ENCODE results near the gene MPO. TPM values are rescaled to one million over a fixed set of nuclear protein-coding genes. Genes with fewer than 3 reads are reported as not detected.

MPO gene
- total RNA-seq, 1 experiment from 2014 or later: not detected

DNA sequence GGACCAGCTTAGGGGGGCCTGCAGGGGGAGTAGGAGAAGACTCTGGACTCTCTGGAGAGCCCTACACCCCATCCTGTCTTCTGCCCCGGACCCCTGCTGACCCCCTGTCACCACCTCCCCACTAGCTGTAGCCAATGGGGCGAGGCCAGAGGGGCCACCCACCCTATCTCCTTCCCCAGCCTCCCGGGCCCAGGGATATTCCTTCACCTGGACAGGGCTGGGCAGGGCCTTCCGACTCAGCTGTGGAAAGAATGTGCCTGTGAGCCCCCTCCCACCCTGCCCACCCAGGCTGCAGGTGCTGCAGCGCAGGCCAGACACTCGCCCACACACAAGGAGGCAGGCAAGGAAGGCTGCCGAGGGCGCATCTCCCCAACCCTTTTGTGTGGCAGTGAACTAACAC lies 24.9 kb upstream of the MPO start:
- peaks cover 11% of the 10 kb centered on the region for H3K4me1 Mint-ChIP-seq
- no peak overlapping the region for H3K27ac Mint-ChIP-seq
- ChIA-PET POLR2A (no interaction called here), CTCF (interaction anchor here (0.9 to 7.1 kb wide), 10 partner anchors 11 to 208 kb away, joined by 3 to 97 read pairs (median 4); no protein-coding TSS in a partner anchor)
- H3K9me3 Mint-ChIP-seq: no peaks in the 10 kb centered on the region
- TF ChIP-seq GRHL2 (CRISPR knock-in tag; IDR thresholded peaks at IDR 0.05; ENCODE audit: insufficient replicate concordance, severe bottlenecking): no peak
- no peak for TF ChIP-seq ZNF232 (CRISPR knock-in tag; IDR thresholded peaks at IDR 0.05)
- no peak for TF ChIP-seq ZNF121 (CRISPR knock-in tag; IDR thresholded peaks at IDR 0.05)
- no peak for TF ChIP-seq KAT7 (CRISPR knock-in tag; IDR thresholded peaks at IDR 0.05; ENCODE audit: borderline replicate concordance)
- TF ChIP-seq TEAD1 (CRISPR knock-in tag; IDR thresholded peaks at IDR 0.05): no peak
- TF ChIP-seq SMAD4 (CRISPR knock-in tag; IDR thresholded peaks at IDR 0.05): no peak
- TF ChIP-seq EMX1 (CRISPR knock-in tag; IDR thresholded peaks at IDR 0.05): no peak
- TF ChIP-seq ZNF263 (CRISPR knock-in tag; IDR thresholded peaks at IDR 0.05; ENCODE audit: low read depth): no peak
- no peak for TF ChIP-seq ZNF138 (CRISPR knock-in tag; conservative IDR thresholded peaks at IDR 0.05)
- TF ChIP-seq, protein P1, sequence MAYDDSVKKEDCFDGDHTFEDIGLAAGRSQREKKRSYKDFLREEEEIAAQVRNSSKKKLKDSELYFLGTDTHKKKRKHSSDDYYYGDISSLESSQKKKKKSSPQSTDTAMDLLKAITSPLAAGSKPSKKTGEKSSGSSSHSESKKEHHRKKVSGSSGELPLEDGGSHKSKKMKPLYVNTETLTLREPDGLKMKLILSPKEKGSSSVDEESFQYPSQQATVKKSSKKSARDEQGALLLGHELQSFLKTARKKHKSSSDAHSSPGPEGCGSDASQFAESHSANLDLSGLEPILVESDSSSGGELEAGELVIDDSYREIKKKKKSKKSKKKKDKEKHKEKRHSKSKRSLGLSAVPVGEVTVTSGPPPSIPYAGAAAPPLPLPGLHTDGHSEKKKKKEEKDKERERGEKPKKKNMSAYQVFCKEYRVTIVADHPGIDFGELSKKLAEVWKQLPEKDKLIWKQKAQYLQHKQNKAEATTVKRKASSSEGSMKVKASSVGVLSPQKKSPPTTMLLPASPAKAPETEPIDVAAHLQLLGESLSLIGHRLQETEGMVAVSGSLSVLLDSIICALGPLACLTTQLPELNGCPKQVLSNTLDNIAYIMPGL (CRISPR knock-in tag; IDR thresholded peaks at IDR 0.05): no peak
- TF ChIP-seq FOXJ3 (CRISPR knock-in tag; IDR thresholded peaks at IDR 0.05; ENCODE audit: borderline replicate concordance): no peak
- TF ChIP-seq, protein P2, sequence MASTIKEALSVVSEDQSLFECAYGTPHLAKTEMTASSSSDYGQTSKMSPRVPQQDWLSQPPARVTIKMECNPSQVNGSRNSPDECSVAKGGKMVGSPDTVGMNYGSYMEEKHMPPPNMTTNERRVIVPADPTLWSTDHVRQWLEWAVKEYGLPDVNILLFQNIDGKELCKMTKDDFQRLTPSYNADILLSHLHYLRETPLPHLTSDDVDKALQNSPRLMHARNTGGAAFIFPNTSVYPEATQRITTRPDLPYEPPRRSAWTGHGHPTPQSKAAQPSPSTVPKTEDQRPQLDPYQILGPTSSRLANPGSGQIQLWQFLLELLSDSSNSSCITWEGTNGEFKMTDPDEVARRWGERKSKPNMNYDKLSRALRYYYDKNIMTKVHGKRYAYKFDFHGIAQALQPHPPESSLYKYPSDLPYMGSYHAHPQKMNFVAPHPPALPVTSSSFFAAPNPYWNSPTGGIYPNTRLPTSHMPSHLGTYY (CRISPR knock-in tag; IDR thresholded peaks at IDR 0.05): no peak
- TF ChIP-seq, protein P3, sequence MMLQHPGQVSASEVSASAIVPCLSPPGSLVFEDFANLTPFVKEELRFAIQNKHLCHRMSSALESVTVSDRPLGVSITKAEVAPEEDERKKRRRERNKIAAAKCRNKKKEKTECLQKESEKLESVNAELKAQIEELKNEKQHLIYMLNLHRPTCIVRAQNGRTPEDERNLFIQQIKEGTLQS (CRISPR knock-in tag; conservative IDR thresholded peaks at IDR 0.05): no peak
- TF ChIP-seq GTF2I (CRISPR knock-in tag; conservative IDR thresholded peaks at IDR 0.05): no peak
- no peak for TF ChIP-seq FOXP1 (CRISPR knock-in tag; IDR thresholded peaks at IDR 0.05; ENCODE audit: borderline replicate concordance)
- no peaks in the 10 kb centered on the region for H3K36me3 Mint-ChIP-seq
- no peak for DNase-seq (ENCODE audit: low spot score)
- no peak overlapping the region for H3K4me3 Mint-ChIP-seq
- ATAC-seq: no peak
- no peaks in the 10 kb centered on the region; the same call in 1 of the 2 replicates for H3K27me3 Mint-ChIP-seq (ENCODE audit: low read depth)

DNA sequence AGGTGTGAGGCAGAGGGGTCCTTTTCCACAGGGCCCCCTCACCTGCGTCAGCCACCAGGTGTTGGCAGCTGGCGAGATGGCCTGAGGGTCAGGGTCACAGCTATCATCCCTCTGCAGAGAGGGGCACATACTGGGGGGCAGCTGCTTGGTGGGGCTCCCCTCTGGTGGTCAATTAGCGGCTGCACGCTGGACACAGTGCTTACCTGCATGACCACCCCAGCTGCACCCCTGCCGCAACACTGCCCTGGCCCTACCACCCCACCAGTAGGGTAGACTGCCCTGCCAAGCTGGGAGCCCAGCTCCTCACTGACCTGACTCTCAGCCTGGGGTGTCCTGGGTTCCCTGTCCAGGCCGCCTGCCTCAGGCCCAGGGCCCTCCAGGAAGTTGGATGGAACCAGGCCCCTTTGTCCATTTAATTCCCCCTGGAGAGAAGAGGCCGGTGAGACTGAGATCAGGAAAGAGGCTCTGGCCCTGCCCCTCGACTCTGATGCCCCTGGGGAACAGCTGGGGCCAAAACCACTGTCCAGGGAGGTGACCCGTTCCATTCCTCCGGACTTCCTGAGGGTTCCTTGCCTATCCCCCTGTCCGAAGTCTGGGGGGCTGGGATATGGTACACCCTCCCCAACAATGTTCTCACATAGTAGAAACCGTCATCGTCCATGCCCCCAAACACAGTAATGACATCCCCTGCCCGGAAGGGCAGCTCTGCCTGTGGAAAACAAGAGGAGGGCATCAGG lies 24.2 kb upstream of the MPO start:
- DNase-seq (ENCODE audit: low spot score) (no peak), ATAC-seq (no peak)
- Mint-ChIP-seq H3K9me3 (no peaks in the 10 kb centered on the region), H3K36me3 (no peaks in the 10 kb centered on the region), H3K27me3 (ENCODE audit: low read depth) (no peaks in the 10 kb centered on the region; the same call in 1 of the 2 replicates), H3K4me3 (no peak overlapping the region), H3K4me1 (peaks cover 11% of the 10 kb centered on the region), H3K27ac (no peak overlapping the region)
- POLR2A ChIA-PET: no interaction called here
- CTCF ChIA-PET: interaction anchor here (0.9 to 7.1 kb wide), 16 partner anchors 12 to 209 kb away, joined by 3 to 97 read pairs (median 6); partner anchors contain the start of genes MPO and RNF43
- no peak for TF ChIP-seq SOX15 (CRISPR knock-in tag; IDR thresholded peaks at IDR 0.05)
- no peak for TF ChIP-seq GTF2I (CRISPR knock-in tag; conservative IDR thresholded peaks at IDR 0.05)
- TF ChIP-seq TCF7 (CRISPR knock-in tag; IDR thresholded peaks at IDR 0.05; ENCODE audit: low read depth): no peak
- TF ChIP-seq, protein P4, sequence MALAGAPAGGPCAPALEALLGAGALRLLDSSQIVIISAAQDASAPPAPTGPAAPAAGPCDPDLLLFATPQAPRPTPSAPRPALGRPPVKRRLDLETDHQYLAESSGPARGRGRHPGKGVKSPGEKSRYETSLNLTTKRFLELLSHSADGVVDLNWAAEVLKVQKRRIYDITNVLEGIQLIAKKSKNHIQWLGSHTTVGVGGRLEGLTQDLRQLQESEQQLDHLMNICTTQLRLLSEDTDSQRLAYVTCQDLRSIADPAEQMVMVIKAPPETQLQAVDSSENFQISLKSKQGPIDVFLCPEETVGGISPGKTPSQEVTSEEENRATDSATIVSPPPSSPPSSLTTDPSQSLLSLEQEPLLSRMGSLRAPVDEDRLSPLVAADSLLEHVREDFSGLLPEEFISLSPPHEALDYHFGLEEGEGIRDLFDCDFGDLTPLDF (CRISPR knock-in tag; IDR thresholded peaks at IDR 0.05): no peak
- TF ChIP-seq, protein P1 (CRISPR knock-in tag; IDR thresholded peaks at IDR 0.05): no peak
- no peak for TF ChIP-seq RELA (CRISPR knock-in tag; IDR thresholded peaks at IDR 0.05; ENCODE audit: borderline replicate concordance)
- TF ChIP-seq OVOL2 (CRISPR knock-in tag; IDR thresholded peaks at IDR 0.05; ENCODE audit: borderline replicate concordance): no peak
- TF ChIP-seq PRRX2 (CRISPR knock-in tag; IDR thresholded peaks at IDR 0.05): no peak
- TF ChIP-seq, protein P5, sequence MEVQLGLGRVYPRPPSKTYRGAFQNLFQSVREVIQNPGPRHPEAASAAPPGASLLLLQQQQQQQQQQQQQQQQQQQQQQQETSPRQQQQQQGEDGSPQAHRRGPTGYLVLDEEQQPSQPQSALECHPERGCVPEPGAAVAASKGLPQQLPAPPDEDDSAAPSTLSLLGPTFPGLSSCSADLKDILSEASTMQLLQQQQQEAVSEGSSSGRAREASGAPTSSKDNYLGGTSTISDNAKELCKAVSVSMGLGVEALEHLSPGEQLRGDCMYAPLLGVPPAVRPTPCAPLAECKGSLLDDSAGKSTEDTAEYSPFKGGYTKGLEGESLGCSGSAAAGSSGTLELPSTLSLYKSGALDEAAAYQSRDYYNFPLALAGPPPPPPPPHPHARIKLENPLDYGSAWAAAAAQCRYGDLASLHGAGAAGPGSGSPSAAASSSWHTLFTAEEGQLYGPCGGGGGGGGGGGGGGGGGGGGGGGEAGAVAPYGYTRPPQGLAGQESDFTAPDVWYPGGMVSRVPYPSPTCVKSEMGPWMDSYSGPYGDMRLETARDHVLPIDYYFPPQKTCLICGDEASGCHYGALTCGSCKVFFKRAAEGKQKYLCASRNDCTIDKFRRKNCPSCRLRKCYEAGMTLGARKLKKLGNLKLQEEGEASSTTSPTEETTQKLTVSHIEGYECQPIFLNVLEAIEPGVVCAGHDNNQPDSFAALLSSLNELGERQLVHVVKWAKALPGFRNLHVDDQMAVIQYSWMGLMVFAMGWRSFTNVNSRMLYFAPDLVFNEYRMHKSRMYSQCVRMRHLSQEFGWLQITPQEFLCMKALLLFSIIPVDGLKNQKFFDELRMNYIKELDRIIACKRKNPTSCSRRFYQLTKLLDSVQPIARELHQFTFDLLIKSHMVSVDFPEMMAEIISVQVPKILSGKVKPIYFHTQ (CRISPR knock-in tag; IDR thresholded peaks at IDR 0.05): no peak
- TF ChIP-seq, protein P6, sequence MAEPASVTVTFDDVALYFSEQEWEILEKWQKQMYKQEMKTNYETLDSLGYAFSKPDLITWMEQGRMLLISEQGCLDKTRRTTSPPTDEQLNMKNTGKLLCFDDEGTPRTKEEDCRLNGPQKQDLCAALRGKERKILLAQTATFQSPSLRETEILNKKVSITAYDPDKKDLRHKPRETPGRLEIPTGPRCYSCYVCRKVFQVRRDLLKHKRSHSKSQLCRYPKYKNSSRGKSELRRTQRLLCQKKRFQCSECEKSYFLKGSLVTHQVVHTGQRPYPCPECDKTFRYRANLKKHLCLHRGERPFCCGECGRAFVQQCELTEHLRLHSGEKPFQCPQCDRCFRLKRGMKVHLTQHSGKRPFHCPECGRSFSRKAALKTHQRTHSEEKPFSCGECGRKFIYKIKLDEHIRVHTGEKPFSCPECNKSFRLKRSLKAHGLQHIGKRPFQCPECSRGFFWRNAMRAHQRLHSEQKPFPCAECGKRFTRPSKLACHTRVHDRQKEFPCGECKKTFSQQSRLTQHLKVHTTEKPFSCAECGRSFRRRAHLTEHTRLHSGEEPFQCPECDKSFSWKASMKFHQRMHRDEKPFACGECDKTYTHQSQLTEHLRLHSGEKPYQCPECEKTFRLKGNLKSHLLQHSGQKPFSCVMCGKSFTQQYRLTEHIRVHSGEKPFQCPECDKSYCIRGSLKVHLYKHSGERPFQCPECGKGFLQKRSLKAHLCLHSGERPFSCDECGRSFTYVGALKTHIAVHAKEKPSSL (CRISPR knock-in tag; conservative IDR thresholded peaks at IDR 0.05): no peak
